Keratinocyte (primary cell): ENCODE results near the gene DDX49. TPM values are rescaled to one million over a fixed set of nuclear protein-coding genes. Genes with fewer than 3 reads are reported as not detected.
A peak's percentile ranks its signal among the peaks of the same experiment; 100 is the strongest.

ENCODE experiments used
- DNase-seq: peaks from one replicate; pipeline ENCODE4 v3.0.0-alpha.2; 2011; ENCODE audit warnings: low read depth, missing footprints, low spot score
- FAIRE-seq: peaks from 2 replicates; lab custom pipeline; 2011; peaks lifted over from hg19 to GRCh38; lab: Jason Lieb, UNC
- H2AFZ ChIP-seq: 2 replicates; pipeline ENCODE4 v1.6.0; 2012; ENCODE audit warnings: low read length, control low read depth, inconsistent platforms; ENCODE audit not compliant: control insufficient read depth
- H3K27ac ChIP-seq: 2 replicates; pipeline ENCODE4 v1.5.1; 2011; ENCODE audit warnings: low read length; ENCODE audit not compliant: control insufficient read depth, insufficient read depth
- H3K27me3 ChIP-seq: 3 replicates; pipeline ENCODE4 v1.6.0; 2011; ENCODE audit warnings: low read length; ENCODE audit not compliant: control insufficient read depth, insufficient read depth; ENCODE audit errors: extremely low read depth
- H3K36me3 ChIP-seq, 2 experiments: 2 replicates in 1 of 2; 3 replicates in 1 of 2; pipeline ENCODE4 v1.5.1; 2011; ENCODE audit warnings: low read length in 2 of 2, mild to moderate bottlenecking in 1 of 2; ENCODE audit not compliant: control insufficient read depth in 2 of 2, insufficient read depth in 2 of 2; ENCODE audit errors: extremely low read depth in 1 of 2
- H3K4me1 ChIP-seq: 3 replicates; pipeline ENCODE4 v1.5.1; 2011; ENCODE audit warnings: low read length; ENCODE audit not compliant: control insufficient read depth, insufficient read depth; ENCODE audit errors: extremely low read depth
- H3K4me2 ChIP-seq: 3 replicates; pipeline ENCODE4 v1.6.0; 2011; ENCODE audit warnings: low read depth, low read length; ENCODE audit not compliant: control insufficient read depth, insufficient read depth; ENCODE audit errors: extremely low read depth
- H3K4me3 ChIP-seq, 3 experiments: fragments of 200-600 bp in 1 of 3; sonication (generic) in 1 of 3; 2 replicates in 2 of 3; 3 replicates in 1 of 3; pipeline ENCODE4 v1.5.1; 2011 to 2016; ENCODE audit warnings: low read length in 3 of 3, mild to moderate bottlenecking in 3 of 3, control low read depth in 2 of 3, inconsistent platforms in 1 of 3, low read depth in 1 of 3, mixed read lengths in 1 of 3, mixed run types in 1 of 3, moderate library complexity in 1 of 3; ENCODE audit not compliant: control insufficient read depth in 2 of 3, insufficient read depth in 2 of 3; ENCODE audit errors: extremely low read depth in 1 of 3
- H3K79me2 ChIP-seq: 2 replicates; pipeline ENCODE4 v1.6.0; 2012; ENCODE audit warnings: low read length; ENCODE audit not compliant: control insufficient read depth, insufficient read depth
- H3K9ac ChIP-seq: 3 replicates; pipeline ENCODE4 v1.6.0; 2011; ENCODE audit warnings: low read length; ENCODE audit not compliant: control insufficient read depth, insufficient read depth; ENCODE audit errors: extremely low read depth
- H3K9me1 ChIP-seq: 3 replicates; pipeline ENCODE4 v1.6.0; 2011; ENCODE audit warnings: low read length; ENCODE audit not compliant: control insufficient read depth, insufficient read depth; ENCODE audit errors: extremely low read depth
- H3K9me3 ChIP-seq: 2 replicates; pipeline ENCODE4 v1.5.1; 2012; ENCODE audit warnings: low read depth, low read length; ENCODE audit not compliant: control insufficient read depth
- H4K20me1 ChIP-seq: 3 replicates; pipeline ENCODE4 v1.6.0; 2011; ENCODE audit warnings: low read length; ENCODE audit not compliant: control insufficient read depth, insufficient read depth; ENCODE audit errors: extremely low read depth
- CTCF ChIP-seq, 3 experiments: IDR thresholded peaks in 1 of 3; conservative IDR thresholded peaks in 1 of 3; optimal IDR thresholded peaks in 1 of 3; 2 replicates in 2 of 3; 3 replicates in 1 of 3; pipeline versions ENCODE3 to v1.5.1; 2011; ENCODE audit warnings: low read length in 3 of 3, mild to moderate bottlenecking in 3 of 3, moderate library complexity in 2 of 3, control low read depth in 1 of 3, inconsistent platforms in 1 of 3; ENCODE audit not compliant: insufficient read depth in 2 of 3; ENCODE audit errors: extremely low read depth in 1 of 3
- EZH2 ChIP-seq: IDR thresholded peaks from one replicate; pipeline ENCODE4 v1.6.1; 2012; ENCODE audit warnings: inconsistent platforms, mild to moderate bottlenecking, low read length, moderate library complexity
- dilution Hi-C: fragments of 300-500 bp; cut with MboI; formaldehyde crosslinking; loops from one replicate; pipeline ENCODE4 v1.7.0; 2020; ENCODE audit warnings: low sequenced_read_pairs; ENCODE audit not compliant: extremely low pct_ligation_motif_present
- polyA plus RNA-seq, 5 experiments: library from polyadenylated mRNA; depleted of rRNA in 3 of 5; stranded (reverse) in 3 of 5; stranded (forward) in 1 of 5; unstranded in 1 of 5; fragments of >200 nt; gene quantifications; 1 replicate in 1 of 5; 2 replicates in 3 of 5; 3 replicates in 1 of 5; pipeline versions ENCODE4 v1.2.1 to v1.2.3, GENCODE V29; 2011 to 2012; ENCODE audit warnings: missing spikeins in 2 of 5, low read depth in 1 of 5, low replicate concordance in 1 of 5

Gene DDX49
- polyA plus RNA-seq, 1 donor (not counting 4 experiments of a cell fraction or from before 2014, with no cell fraction given), result 39.2 TPM

- TF ChIP-seq CTCF (optimal IDR thresholded peaks at IDR 0.05 in 1 of 3, IDR thresholded peaks at IDR 0.05 in 1 of 3, conservative IDR thresholded peaks at IDR 0.05 in 1 of 3; ENCODE audit: extremely low read depth in 1 of 3, insufficient read depth in 2 of 3, low read length in 3 of 3) (no peak), EZH2 (no peak)
- no peaks in the 10 kb centered on the region for H3K9me3 ChIP-seq
- peak overlapping the region; percentile 68 for H3K27ac ChIP-seq
- FAIRE-seq (no peak), DNase-seq (no peak)
- peaks cover 7% of the 10 kb centered on the region for H3K4me1 ChIP-seq
- no peaks in the 10 kb centered on the region for H3K79me2 ChIP-seq
- dilution Hi-C loops, result no loop called here
- H2AFZ ChIP-seq, result no peak overlapping the region
- H3K27me3 ChIP-seq, result no peaks in the 10 kb centered on the region
- peak overlapping the region; percentile 3 for H3K4me2 ChIP-seq
- no peak overlapping the region for H3K4me3 ChIP-seq
- H3K9me1 ChIP-seq, result no peaks in the 10 kb centered on the region
- no peaks in the 10 kb centered on the region for H3K36me3 ChIP-seq
- no peaks in the 10 kb centered on the region for H4K20me1 ChIP-seq
- peak overlapping the region; percentile 33 for H3K9ac ChIP-seq
These were observed 50.6 kb downstream of the DDX49 start for GRCh38 chr19:18969931-18970659.

- H3K9ac ChIP-seq, result no peak overlapping the region
- dilution Hi-C loops, result no loop called here
- peaks cover 7% of the 10 kb centered on the region for H3K4me1 ChIP-seq
- H2AFZ ChIP-seq, result no peak overlapping the region
- no peak for TF ChIP-seq EZH2
- no peak for TF ChIP-seq CTCF (optimal IDR thresholded peaks at IDR 0.05 in 1 of 3, IDR thresholded peaks at IDR 0.05 in 1 of 3, conservative IDR thresholded peaks at IDR 0.05 in 1 of 3; ENCODE audit: extremely low read depth in 1 of 3, insufficient read depth in 2 of 3, low read length in 3 of 3)
- H3K79me2 ChIP-seq, result no peaks in the 10 kb centered on the region
- H3K4me3 ChIP-seq, result no peak overlapping the region
- DNase-seq (no peak), FAIRE-seq (no peak)
- H3K36me3 ChIP-seq, result no peaks in the 10 kb centered on the region
- H3K27ac ChIP-seq, result no peak overlapping the region
- H4K20me1 ChIP-seq, result no peaks in the 10 kb centered on the region
- H3K9me3 ChIP-seq, result no peaks in the 10 kb centered on the region
- H3K4me2 ChIP-seq, result no peak overlapping the region
- no peaks in the 10 kb centered on the region for H3K27me3 ChIP-seq
- no peaks in the 10 kb centered on the region for H3K9me1 ChIP-seq
These were observed 52.8 kb downstream of the DDX49 start for GRCh38 chr19:18972301-18972811.
